ENCODE results near the gene ZNF716.
"Not testable (repeated sequence)": the region's sequence is repeated elsewhere in the genome, so short reads cannot be mapped to it uniquely, and the experiment has no call there.

- TF ChIP-seq, protein P1, sequence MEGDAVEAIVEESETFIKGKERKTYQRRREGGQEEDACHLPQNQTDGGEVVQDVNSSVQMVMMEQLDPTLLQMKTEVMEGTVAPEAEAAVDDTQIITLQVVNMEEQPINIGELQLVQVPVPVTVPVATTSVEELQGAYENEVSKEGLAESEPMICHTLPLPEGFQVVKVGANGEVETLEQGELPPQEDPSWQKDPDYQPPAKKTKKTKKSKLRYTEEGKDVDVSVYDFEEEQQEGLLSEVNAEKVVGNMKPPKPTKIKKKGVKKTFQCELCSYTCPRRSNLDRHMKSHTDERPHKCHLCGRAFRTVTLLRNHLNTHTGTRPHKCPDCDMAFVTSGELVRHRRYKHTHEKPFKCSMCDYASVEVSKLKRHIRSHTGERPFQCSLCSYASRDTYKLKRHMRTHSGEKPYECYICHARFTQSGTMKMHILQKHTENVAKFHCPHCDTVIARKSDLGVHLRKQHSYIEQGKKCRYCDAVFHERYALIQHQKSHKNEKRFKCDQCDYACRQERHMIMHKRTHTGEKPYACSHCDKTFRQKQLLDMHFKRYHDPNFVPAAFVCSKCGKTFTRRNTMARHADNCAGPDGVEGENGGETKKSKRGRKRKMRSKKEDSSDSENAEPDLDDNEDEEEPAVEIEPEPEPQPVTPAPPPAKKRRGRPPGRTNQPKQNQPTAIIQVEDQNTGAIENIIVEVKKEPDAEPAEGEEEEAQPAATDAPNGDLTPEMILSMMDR (IDR thresholded peaks at IDR 0.05) = not testable (repeated sequence)
- not testable (repeated sequence) for TF ChIP-seq POLR2AphosphoS5, POLR2A (IDR thresholded peaks at IDR 0.05)
Observed at GRCh38 chr7:57485022-57485421, 35.0 kb downstream of the ZNF716 start.
